Esophagus squamous epithelium (tissue), 4 donors: ENCODE results near the gene NAV2.

Experiments used
- POLR2A ChIP-seq, 4 donors: fragments of 450-650 bp; IDR thresholded peaks; one replicate each; pipeline ENCODE4 v1.6.1; 2017; ENCODE audit warnings: antibody characterized with exemption in 4 of 4, mild to moderate bottlenecking in 4 of 4, moderate library complexity in 3 of 4
- TF ChIP-seq, protein P1 (sequence below), 6 experiments: fragments of 450-650 bp in 4 of 6; fragments of 200-600 bp in 2 of 6; sonication (generic) in 2 of 6; IDR thresholded peaks; one replicate each; pipeline ENCODE4 v1.5.1; 2016 to 2019; ENCODE audit warnings: antibody characterized with exemption in 6 of 6, mild to moderate bottlenecking in 4 of 6, moderate library complexity in 4 of 6

DNA sequence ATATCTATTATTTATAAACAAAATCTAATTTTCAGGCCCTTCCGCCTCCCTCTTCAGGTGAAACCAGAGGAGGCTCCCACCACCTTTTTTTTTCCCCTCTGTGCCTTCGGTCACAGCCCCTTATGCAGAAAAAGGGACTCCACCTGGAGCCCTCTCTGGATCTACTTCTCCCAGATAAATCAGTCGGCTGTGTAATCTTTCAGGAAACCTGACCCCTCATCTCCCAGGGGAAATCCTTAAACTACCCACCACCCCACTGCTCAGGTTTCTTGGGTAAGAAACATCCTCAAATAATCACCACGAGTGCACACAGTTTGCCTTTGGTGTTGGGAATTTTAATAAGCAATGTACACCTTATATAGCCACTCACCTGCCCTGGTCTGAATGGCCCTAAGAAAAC lies 104.2 kb downstream of the NAV2 start:
- TF ChIP-seq, protein P1, sequence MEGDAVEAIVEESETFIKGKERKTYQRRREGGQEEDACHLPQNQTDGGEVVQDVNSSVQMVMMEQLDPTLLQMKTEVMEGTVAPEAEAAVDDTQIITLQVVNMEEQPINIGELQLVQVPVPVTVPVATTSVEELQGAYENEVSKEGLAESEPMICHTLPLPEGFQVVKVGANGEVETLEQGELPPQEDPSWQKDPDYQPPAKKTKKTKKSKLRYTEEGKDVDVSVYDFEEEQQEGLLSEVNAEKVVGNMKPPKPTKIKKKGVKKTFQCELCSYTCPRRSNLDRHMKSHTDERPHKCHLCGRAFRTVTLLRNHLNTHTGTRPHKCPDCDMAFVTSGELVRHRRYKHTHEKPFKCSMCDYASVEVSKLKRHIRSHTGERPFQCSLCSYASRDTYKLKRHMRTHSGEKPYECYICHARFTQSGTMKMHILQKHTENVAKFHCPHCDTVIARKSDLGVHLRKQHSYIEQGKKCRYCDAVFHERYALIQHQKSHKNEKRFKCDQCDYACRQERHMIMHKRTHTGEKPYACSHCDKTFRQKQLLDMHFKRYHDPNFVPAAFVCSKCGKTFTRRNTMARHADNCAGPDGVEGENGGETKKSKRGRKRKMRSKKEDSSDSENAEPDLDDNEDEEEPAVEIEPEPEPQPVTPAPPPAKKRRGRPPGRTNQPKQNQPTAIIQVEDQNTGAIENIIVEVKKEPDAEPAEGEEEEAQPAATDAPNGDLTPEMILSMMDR (IDR thresholded peaks at IDR 0.05) = no peak
- no peak for TF ChIP-seq POLR2A (IDR thresholded peaks at IDR 0.05)
